K562 (cell line): ENCODE data around the gene KCNQ4. TPM values are rescaled to one million over a fixed set of nuclear protein-coding genes. Genes with fewer than 3 reads are reported as not detected.

Source experiments
- ATF1 ChIP-seq, 2 experiments: fragments of 450-650 bp in 1 of 2; IDR thresholded peaks; 2 replicates each; pipeline ENCODE4 v1.6.1; 2016; ENCODE audit warnings: missing compliant biosample characterization in 1 of 2, missing genetic modification characterization in 1 of 2
- GATA2 ChIP-seq: sonication (generic); formaldehyde crosslinking; IDR thresholded peaks from 2 replicates; pipeline ENCODE4 v1.4.0; 2020; ENCODE audit warnings: mild to moderate bottlenecking, missing genetic modification reagents
- MTA2 ChIP-seq: fragments of 450-650 bp; IDR thresholded peaks from 2 replicates; pipeline ENCODE4 v1.6.1; 2016; ENCODE audit warnings: low read depth
- NR4A1 ChIP-seq, 2 experiments: fragments of 250-450 bp in 1 of 2; fragments of 450-650 bp in 1 of 2; sonication (Bioruptor Pico) in 1 of 2; IDR thresholded peaks; 2 replicates each; pipeline versions ENCODE4 v1.4.0 to v1.6.1; 2016 to 2020; ENCODE audit warnings: mild to moderate bottlenecking in 2 of 2, missing compliant biosample characterization in 1 of 2, missing genetic modification characterization in 1 of 2, moderate library complexity in 1 of 2
- RUNX1 ChIP-seq: sonication (generic); IDR thresholded peaks from 2 replicates; pipeline ENCODE4 v1.6.1; 2016; ENCODE audit warnings: antibody characterized with exemption, low read depth
- SMARCC2 ChIP-seq: fragments of 450-650 bp; IDR thresholded peaks from 2 replicates; pipeline ENCODE4 v1.6.1; 2017; ENCODE audit warnings: antibody characterized with exemption, moderate library complexity, mild to moderate bottlenecking, low read depth
- ZBED1 ChIP-seq: IDR thresholded peaks from 2 replicates; pipeline ENCODE4 v1.6.1; 2014
- ZNF586 ChIP-seq: fragments of 450-650 bp; formaldehyde crosslinking; conservative IDR thresholded peaks from 2 replicates; pipeline ENCODE4 v1.4.0; 2020; ENCODE audit warnings: mild to moderate bottlenecking, moderate library complexity
- polyA plus RNA-seq, 8 experiments: library from polyadenylated mRNA; depleted of rRNA in 4 of 8; stranded (reverse) in 5 of 8; unstranded in 3 of 8; fragments of >200 nt; fragmentation: Nextera tagmentation in 2 of 8; fragmentation: Illumina TruSeq in 1 of 8; extraction: Ambion mirVana in 2 of 8; extraction: Trizol in 1 of 8; gene quantifications; 2 replicates each; pipeline versions ENCODE4 v1.2.1 to v1.2.3, GENCODE V29; 2011 to 2014; ENCODE audit warnings: inconsistent platforms in 1 of 8, missing spikeins in 1 of 8
- total RNA-seq, 7 experiments: library from RNA; depleted of rRNA in 6 of 7; stranded (reverse); fragments of >200 nt in 6 of 7; fragmentation: Illumina TruSeq in 2 of 7; extraction: Trizol in 2 of 7; gene quantifications; 2 replicates each; pipeline versions ENCODE4 v1.2.1 to v1.2.3, GENCODE V29; 2011 to 2021; ENCODE audit warnings: low replicate concordance in 1 of 7
- TF ChIP-seq, protein P1 (sequence below): fragments of 450-650 bp; formaldehyde crosslinking; IDR thresholded peaks from 2 replicates; pipeline ENCODE4 v1.4.0; 2022; ENCODE audit warnings: mild to moderate bottlenecking, moderate library complexity
- TF ChIP-seq, protein P2 (sequence below): fragments of 450-650 bp; IDR thresholded peaks from 2 replicates; pipeline ENCODE4 v1.6.1; 2016; ENCODE audit warnings: antibody characterized with exemption
- TF ChIP-seq, protein P3 (sequence below), 2 experiments: fragments of 450-650 bp; formaldehyde crosslinking in 1 of 2; IDR thresholded peaks; 2 replicates each; pipeline versions ENCODE4 v1.4.0 to v1.6.1; 2014 to 2020; ENCODE audit warnings: mild to moderate bottlenecking in 2 of 2, borderline replicate concordance in 1 of 2, low read depth in 1 of 2
- TF ChIP-seq, protein P4 (sequence below), 3 experiments: fragments of 200-800 bp in 1 of 3; fragments of 250-450 bp in 1 of 3; fragments of 450-650 bp in 1 of 3; sonication (Bioruptor Pico) in 1 of 3; sonication (Bioruptor generic) in 1 of 3; formaldehyde crosslinking in 1 of 3; IDR thresholded peaks; 2 replicates each; pipeline versions ENCODE4 v1.6.1 to v1.8.0; 2016 to 2022; ENCODE audit warnings: mild to moderate bottlenecking in 2 of 3, missing genetic modification characterization in 2 of 3, missing compliant biosample characterization in 1 of 3, moderate library complexity in 1 of 3

Gene KCNQ4
- total and polyA plus RNA-seq, 9 of the 15 experiments (the other 6 are each of a cell fraction or from before 2014, with no cell fraction given), result 0.07 to 4.1 (median 0.79) TPM

GRCh38 chr1:40868051-40868723 lies 84.6 kb downstream of the KCNQ4 start (continued):
- TF ChIP-seq, protein P1, sequence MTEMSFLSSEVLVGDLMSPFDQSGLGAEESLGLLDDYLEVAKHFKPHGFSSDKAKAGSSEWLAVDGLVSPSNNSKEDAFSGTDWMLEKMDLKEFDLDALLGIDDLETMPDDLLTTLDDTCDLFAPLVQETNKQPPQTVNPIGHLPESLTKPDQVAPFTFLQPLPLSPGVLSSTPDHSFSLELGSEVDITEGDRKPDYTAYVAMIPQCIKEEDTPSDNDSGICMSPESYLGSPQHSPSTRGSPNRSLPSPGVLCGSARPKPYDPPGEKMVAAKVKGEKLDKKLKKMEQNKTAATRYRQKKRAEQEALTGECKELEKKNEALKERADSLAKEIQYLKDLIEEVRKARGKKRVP (CRISPR knock-in tag), result no peak
- 0 out of 2 replicates have a peak, but pooled peaks have one; percentile 26 for TF ChIP-seq MTA2
- TF ChIP-seq, protein P2, sequence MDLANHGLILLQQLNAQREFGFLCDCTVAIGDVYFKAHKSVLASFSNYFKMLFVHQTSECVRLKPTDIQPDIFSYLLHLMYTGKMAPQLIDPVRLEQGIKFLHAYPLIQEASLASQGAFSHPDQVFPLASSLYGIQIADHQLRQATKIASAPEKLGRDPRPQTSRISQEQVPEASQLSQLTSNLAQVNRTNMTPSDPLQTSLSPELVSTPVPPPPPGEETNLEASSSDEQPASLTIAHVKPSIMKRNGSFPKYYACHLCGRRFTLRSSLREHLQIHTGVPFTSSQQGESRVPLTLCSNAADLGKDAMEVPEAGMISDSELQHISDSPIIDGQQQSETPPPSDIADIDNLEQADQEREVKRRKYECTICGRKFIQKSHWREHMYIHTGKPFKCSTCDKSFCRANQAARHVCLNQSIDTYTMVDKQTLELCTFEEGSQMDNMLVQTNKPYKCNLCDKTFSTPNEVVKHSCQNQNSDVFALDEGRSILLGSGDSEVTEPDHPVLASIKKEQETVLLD, result no peak; the same call in 1 of the 2 replicates
- no peak for TF ChIP-seq NR4A1 (CRISPR knock-in tag; IDR thresholded peaks at IDR 0.05)
- TF ChIP-seq NR4A1 (tag; IDR thresholded peaks at IDR 0.05), result peak; percentile 90
- peak; percentile 78 for TF ChIP-seq SMARCC2
- TF ChIP-seq ZBED1, result no peak
- TF ChIP-seq ZNF586 (CRISPR knock-in tag), result no peak
- no peak for TF ChIP-seq ATF1 (CRISPR knock-in tag; IDR thresholded peaks at IDR 0.05)
- TF ChIP-seq ATF1 (tag; IDR thresholded peaks at IDR 0.05), result peak; percentile 64
- TF ChIP-seq RUNX1, result no peak
- no peak; the same call in none of the 2 replicates for TF ChIP-seq GATA2 (CRISPR knock-in tag)
- TF ChIP-seq, protein P3, sequence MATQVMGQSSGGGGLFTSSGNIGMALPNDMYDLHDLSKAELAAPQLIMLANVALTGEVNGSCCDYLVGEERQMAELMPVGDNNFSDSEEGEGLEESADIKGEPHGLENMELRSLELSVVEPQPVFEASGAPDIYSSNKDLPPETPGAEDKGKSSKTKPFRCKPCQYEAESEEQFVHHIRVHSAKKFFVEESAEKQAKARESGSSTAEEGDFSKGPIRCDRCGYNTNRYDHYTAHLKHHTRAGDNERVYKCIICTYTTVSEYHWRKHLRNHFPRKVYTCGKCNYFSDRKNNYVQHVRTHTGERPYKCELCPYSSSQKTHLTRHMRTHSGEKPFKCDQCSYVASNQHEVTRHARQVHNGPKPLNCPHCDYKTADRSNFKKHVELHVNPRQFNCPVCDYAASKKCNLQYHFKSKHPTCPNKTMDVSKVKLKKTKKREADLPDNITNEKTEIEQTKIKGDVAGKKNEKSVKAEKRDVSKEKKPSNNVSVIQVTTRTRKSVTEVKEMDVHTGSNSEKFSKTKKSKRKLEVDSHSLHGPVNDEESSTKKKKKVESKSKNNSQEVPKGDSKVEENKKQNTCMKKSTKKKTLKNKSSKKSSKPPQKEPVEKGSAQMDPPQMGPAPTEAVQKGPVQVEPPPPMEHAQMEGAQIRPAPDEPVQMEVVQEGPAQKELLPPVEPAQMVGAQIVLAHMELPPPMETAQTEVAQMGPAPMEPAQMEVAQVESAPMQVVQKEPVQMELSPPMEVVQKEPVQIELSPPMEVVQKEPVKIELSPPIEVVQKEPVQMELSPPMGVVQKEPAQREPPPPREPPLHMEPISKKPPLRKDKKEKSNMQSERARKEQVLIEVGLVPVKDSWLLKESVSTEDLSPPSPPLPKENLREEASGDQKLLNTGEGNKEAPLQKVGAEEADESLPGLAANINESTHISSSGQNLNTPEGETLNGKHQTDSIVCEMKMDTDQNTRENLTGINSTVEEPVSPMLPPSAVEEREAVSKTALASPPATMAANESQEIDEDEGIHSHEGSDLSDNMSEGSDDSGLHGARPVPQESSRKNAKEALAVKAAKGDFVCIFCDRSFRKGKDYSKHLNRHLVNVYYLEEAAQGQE (IDR thresholded peaks at IDR 0.05; ENCODE audit: borderline replicate concordance), result peak; percentile 9; the same call in 1 of the 2 replicates
- TF ChIP-seq, protein P3 (CRISPR knock-in tag; IDR thresholded peaks at IDR 0.05; ENCODE audit: low read depth), result no peak
- TF ChIP-seq, protein P4, sequence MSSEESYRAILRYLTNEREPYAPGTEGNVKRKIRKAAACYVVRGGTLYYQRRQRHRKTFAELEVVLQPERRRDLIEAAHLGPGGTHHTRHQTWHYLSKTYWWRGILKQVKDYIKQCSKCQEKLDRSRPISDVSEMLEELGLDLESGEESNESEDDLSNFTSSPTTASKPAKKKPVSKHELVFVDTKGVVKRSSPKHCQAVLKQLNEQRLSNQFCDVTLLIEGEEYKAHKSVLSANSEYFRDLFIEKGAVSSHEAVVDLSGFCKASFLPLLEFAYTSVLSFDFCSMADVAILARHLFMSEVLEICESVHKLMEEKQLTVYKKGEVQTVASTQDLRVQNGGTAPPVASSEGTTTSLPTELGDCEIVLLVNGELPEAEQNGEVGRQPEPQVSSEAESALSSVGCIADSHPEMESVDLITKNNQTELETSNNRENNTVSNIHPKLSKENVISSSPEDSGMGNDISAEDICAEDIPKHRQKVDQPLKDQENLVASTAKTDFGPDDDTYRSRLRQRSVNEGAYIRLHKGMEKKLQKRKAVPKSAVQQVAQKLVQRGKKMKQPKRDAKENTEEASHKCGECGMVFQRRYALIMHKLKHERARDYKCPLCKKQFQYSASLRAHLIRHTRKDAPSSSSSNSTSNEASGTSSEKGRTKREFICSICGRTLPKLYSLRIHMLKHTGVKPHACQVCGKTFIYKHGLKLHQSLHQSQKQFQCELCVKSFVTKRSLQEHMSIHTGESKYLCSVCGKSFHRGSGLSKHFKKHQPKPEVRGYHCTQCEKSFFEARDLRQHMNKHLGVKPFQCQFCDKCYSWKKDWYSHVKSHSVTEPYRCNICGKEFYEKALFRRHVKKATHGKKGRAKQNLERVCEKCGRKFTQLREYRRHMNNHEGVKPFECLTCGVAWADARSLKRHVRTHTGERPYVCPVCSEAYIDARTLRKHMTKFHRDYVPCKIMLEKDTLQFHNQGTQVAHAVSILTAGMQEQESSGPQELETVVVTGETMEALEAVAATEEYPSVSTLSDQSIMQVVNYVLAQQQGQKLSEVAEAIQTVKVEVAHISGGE (CRISPR knock-in tag; IDR thresholded peaks at IDR 0.05), result no peak
